Measurements from ENCODE around the gene SPEF2. TPM values are rescaled to one million over a fixed set of nuclear protein-coding genes. Genes with fewer than 3 reads are reported as not detected.
"Not testable (repeated sequence)": the region's sequence is repeated elsewhere in the genome, so short reads cannot be mapped to it uniquely, and the experiment has no call there.

SPEF2 gene
- total RNA-seq, 2 experiments from 2014 or later: 14.1 to 14.6 TPM

DNA sequence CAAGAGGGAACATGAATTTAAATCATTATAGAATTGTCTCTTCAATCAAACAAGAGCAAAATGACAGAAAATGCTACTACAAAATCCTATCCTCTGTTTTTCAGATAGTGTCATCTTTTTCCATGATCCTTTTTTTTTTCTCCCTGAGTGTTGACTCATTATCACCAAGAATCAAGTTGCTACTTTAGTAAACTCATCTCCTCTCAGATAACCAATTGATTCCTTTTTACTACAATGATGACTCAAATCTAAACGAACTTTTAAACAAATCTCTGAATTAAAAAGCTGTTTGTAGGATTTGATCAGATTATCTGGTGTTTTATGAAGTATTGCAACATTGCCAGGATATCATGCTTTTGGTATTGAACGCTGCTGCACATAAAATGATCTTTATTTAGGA lies 215.1 kb downstream of the SPEF2 start:
- Mint-ChIP-seq H3K36me3 (ENCODE audit: low read depth) (peaks cover 9% of the 10 kb centered on the region), H3K27ac (peak overlapping the region; percentile 99), H3K27me3 (no peaks in the 10 kb centered on the region), H3K9me3 (ENCODE audit: low read depth) (no peaks in the 10 kb centered on the region), H3K4me1 (peaks cover 92% of the 10 kb centered on the region), H3K4me3 (peak overlapping the region; percentile 32)
- intact Hi-C loops (cut with DNase I, micrococcal nuclease): loop anchor here (1.0 to 5.0 kb wide), 7 partner anchors 11 to 95 kb away; no protein-coding TSS in a partner anchor
- DNase-seq (no peak), ATAC-seq (peak; percentile 22)
- ChIA-PET POLR2A (interaction anchor here (0.6 to 3.7 kb wide), 10 partner anchors 9 to 91 kb away, joined by 3 to 43 read pairs (median 5); partner anchors contain the start of gene IL7R), CTCF (interaction anchor here (0.7 to 4.2 kb wide), 12 partner anchors 10 to 182 kb away, joined by 3 to 24 read pairs (median 4); partner anchors contain the start of gene IL7R)

DNA sequence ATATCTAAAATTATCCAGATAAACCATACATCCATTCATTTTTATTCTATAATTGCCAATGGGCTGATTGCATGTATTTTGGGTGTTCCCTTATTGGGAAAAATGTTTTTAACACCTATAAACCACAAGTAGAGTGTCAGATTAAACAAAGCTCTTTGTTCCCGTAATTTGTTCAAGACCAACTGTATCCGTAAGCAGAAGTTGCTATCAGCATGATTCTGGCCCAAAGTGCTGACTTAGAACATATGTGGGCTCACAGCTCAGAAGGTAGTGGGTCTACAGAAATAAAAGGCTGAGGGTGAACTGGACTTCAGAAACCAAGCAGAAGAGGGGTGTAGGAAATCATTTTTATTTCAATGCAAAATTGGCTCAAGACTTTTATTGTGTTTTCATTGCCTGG lies 215.6 kb downstream of the SPEF2 start:
- Mint-ChIP-seq H3K36me3 (ENCODE audit: low read depth) (peaks cover 13% of the 10 kb centered on the region), H3K27ac (peak overlapping the region; percentile 99)
- no peak for DNase-seq

GRCh38 chr5:35835796-35836742 lies 218.4 kb downstream of the SPEF2 start:
- intact Hi-C loops (cut with DNase I, micrococcal nuclease): loop anchor here (1.0 to 5.0 kb wide), 11 partner anchors 8 to 219 kb away; partner anchors contain the start of gene SPEF2 (in 1 of the 2)
- ATAC-seq (peak; percentile 56), DNase-seq (peak; percentile 39)
- peak overlapping the region; percentile 61 for H3K4me3 Mint-ChIP-seq
- ChIA-PET CTCF (interaction anchor here (0.9 to 4.2 kb wide), 3 partner anchors 13 to 99 kb away, joined by 3 to 24 read pairs (median 4); no protein-coding TSS in a partner anchor), POLR2A (interaction anchor here (1.4 to 3.7 kb wide), 3 partner anchors 14 to 50 kb away, joined by 3 to 43 read pairs (median 5); no protein-coding TSS in a partner anchor)
- H3K4me1 Mint-ChIP-seq: peaks cover 95% of the 10 kb centered on the region
- H3K27ac Mint-ChIP-seq: peak overlapping the region; percentile 99
- H3K9me3 Mint-ChIP-seq (ENCODE audit: low read depth): peaks cover 2% of the 10 kb centered on the region
- no peaks in the 10 kb centered on the region for H3K27me3 Mint-ChIP-seq
- H3K36me3 Mint-ChIP-seq (ENCODE audit: low read depth): peaks cover 22% of the 10 kb centered on the region

More for the DNA sequence above, 215.6 kb downstream of the SPEF2 start:
- ChIA-PET CTCF (interaction anchor here (0.7 to 4.2 kb wide), 13 partner anchors 11 to 182 kb away, joined by 3 to 24 read pairs (median 4); partner anchors contain the start of gene IL7R), POLR2A (interaction anchor here (0.6 to 3.7 kb wide), 10 partner anchors 10 to 90 kb away, joined by 3 to 43 read pairs (median 5); partner anchors contain the start of gene IL7R)
- Mint-ChIP-seq H3K27me3 (no peaks in the 10 kb centered on the region), H3K9me3 (ENCODE audit: low read depth) (no peaks in the 10 kb centered on the region), H3K4me3 (peak overlapping the region; percentile 32), H3K4me1 (peaks cover 92% of the 10 kb centered on the region)
- intact Hi-C loops (cut with DNase I, micrococcal nuclease): loop anchor here (2.0 to 5.0 kb wide), 3 partner anchors 48 to 96 kb away; no protein-coding TSS in a partner anchor
- no peak for ATAC-seq

DNA sequence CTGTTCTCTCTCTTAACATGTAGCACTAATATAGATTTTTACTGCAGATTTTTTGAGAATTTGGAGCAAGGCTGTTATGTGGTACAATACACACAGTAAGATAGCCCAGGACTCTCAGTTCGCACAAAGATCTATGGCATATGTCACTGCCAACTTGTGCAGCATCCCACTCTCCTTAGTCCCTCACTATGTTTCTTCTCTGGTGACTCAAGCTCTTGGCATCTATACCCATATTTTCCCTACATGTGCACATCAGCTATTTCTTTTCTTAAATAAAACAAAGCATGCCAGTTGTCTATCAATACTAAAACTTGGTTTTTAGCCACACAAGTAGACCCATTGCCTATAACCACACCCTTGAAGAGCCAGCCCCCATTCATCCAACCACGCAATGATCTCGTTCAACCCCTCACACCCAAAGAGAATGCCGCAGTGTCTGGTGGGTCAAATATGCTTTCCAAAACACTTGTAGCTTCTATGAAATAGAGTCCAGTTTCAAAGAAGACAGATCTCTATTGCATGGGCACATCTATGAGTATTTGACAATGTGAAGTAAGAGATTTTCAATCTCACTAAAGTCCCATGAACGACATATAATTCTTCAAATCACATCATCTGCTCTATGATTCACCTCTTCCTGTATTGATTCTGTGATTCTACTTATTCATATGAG lies 220.8 kb downstream of the SPEF2 start:
- POLR2A ChIA-PET: interaction anchor here (0.6 to 1.5 kb wide), 6 partner anchors 14 to 48 kb away, joined by 3 to 9 read pairs (median 3); partner anchors contain the start of gene IL7R
- Mint-ChIP-seq H3K4me1 (peaks cover 78% of the 10 kb centered on the region), H3K27me3 (no peaks in the 10 kb centered on the region), H3K36me3 (ENCODE audit: low read depth) (peaks cover 31% of the 10 kb centered on the region), H3K9me3 (ENCODE audit: low read depth) (peaks cover 8% of the 10 kb centered on the region), H3K27ac (peak overlapping the region; percentile 99), H3K4me3 (peak overlapping the region; percentile 61)
- intact Hi-C loops (cut with DNase I, micrococcal nuclease): loop anchor here (5.0 kb wide), 3 partner anchors 101 to 221 kb away; partner anchors contain the start of gene SPEF2 (in 1 of the 2)
- ATAC-seq: peak; percentile 65
- peak; percentile 69 for DNase-seq
- CTCF ChIA-PET: interaction anchor here (0.7 to 1.3 kb wide), 7 partner anchors 11 to 36 kb away, joined by 3 to 4 read pairs (median 3); partner anchors contain the start of gene IL7R

DNA sequence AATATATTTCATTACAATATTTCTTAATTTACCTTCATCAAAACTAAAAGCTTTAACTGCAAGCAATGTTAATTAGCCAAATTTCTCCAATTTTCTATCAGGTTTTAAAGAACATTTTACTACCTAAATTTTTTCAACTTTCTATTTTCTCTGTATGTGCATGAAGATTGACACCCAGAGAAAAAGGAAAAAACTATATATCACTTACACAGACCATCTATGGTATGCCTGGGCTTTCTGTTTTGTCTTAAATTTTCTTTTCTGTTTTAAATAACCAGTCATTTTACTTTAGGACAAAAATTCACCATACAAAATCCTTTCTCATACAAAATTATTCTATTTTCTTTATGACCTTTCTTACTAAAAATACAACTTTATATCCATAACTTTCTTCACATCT lies 225.2 kb downstream of the SPEF2 start:
- intact Hi-C loops (cut with DNase I, micrococcal nuclease): no loop called here
- Mint-ChIP-seq H3K9me3 (ENCODE audit: low read depth) (peaks cover 34% of the 10 kb centered on the region), H3K4me1 (peaks cover 43% of the 10 kb centered on the region), H3K4me3 (no peak overlapping the region), H3K36me3 (ENCODE audit: low read depth) (peaks cover 64% of the 10 kb centered on the region), H3K27me3 (no peaks in the 10 kb centered on the region), H3K27ac (no peak overlapping the region)
- ChIA-PET POLR2A (no interaction called here), CTCF (no interaction called here)
- no peak for DNase-seq
- ATAC-seq: no peak

DNA sequence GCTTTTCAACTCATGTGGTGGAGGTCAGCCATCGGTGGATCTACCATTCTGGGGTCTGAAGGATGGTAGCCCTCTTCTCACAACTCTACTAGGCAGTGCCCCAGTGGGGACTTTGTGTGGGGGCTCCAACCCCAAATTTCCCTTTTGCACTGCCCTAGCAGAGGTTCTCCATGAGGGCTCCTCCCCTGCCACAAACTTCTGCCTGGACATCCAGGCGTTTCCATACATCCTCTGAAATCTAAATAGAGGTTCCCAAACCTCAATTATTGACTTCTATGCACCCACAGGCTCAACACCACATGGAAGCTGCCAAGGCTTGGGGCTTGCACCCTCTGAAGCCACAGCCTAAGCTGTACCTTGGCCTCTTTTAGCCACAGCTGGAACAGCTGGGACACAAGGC lies 227.8 kb downstream of the SPEF2 start:
- peak; percentile 57 for DNase-seq
- CTCF ChIA-PET; intact Hi-C loops (cut with DNase I, micrococcal nuclease); H3K4me3 Mint-ChIP-seq; ATAC-seq; H3K27ac Mint-ChIP-seq; H3K27me3 Mint-ChIP-seq; POLR2A ChIA-PET: not testable (repeated sequence)
- peaks cover 61% of the 10 kb centered on the region for H3K36me3 Mint-ChIP-seq (ENCODE audit: low read depth)
- H3K4me1 Mint-ChIP-seq: peaks cover 35% of the 10 kb centered on the region
- peaks cover 36% of the 10 kb centered on the region for H3K9me3 Mint-ChIP-seq (ENCODE audit: low read depth)

- intact Hi-C loops (cut with DNase I, micrococcal nuclease): no loop called here
- Mint-ChIP-seq H3K27ac (no peak overlapping the region), H3K9me3 (ENCODE audit: low read depth) (peaks cover 34% of the 10 kb centered on the region), H3K36me3 (ENCODE audit: low read depth) (peaks cover 58% of the 10 kb centered on the region), H3K4me1 (peaks cover 45% of the 10 kb centered on the region), H3K27me3 (no peaks in the 10 kb centered on the region), H3K4me3 (no peak overlapping the region)
- DNase-seq (no peak), ATAC-seq (no peak)
- POLR2A ChIA-PET: no interaction called here
- CTCF ChIA-PET: no interaction called here
Measured at GRCh38 chr5:35847491-35847890, 229.8 kb downstream of the SPEF2 start.

DNA sequence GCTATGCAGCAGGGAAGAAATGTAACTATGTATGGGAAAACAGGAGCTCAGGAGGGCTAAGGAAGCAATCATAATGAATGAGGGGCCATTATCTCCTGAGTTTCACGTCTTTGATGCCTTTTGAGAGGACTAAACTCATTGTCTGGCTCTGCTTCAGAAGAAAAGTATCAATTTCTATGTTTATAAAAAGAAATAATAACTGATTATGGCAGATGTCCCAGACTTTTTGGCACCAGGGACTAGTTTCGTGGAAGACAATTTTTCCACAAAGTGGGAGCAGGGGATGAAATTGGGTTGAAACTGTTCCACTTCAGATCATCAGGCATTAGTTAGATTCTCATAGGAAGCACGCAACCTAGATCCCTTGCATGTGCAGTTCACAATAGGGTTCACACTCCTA lies 230.3 kb downstream of the SPEF2 start:
- Mint-ChIP-seq H3K36me3 (ENCODE audit: low read depth) (peaks cover 59% of the 10 kb centered on the region), H3K27ac (no peak overlapping the region), H3K27me3 (no peaks in the 10 kb centered on the region), H3K4me3 (no peak overlapping the region), H3K4me1 (peaks cover 45% of the 10 kb centered on the region), H3K9me3 (ENCODE audit: low read depth) (peaks cover 34% of the 10 kb centered on the region)
- intact Hi-C loops (cut with DNase I, micrococcal nuclease): no loop called here
- ChIA-PET CTCF (no interaction called here), POLR2A (no interaction called here)
- DNase-seq: no peak
- no peak for ATAC-seq

GRCh38 chr5:35849860-35850259 lies 232.2 kb downstream of the SPEF2 start:
- Mint-ChIP-seq H3K9me3 (ENCODE audit: low read depth) (peaks cover 24% of the 10 kb centered on the region), H3K27me3 (no peaks in the 10 kb centered on the region), H3K4me1 (peaks cover 50% of the 10 kb centered on the region), H3K36me3 (ENCODE audit: low read depth) (peaks cover 63% of the 10 kb centered on the region), H3K4me3 (no peak overlapping the region), H3K27ac (peak overlapping the region; percentile 15)
- ChIA-PET POLR2A (interaction anchor here (0.7 kb wide), 1 partner anchor 71 kb away, joined by 3 read pairs; no protein-coding TSS in a partner anchor), CTCF (interaction anchor here (0.6 to 1.2 kb wide), 6 partner anchors 9 to 180 kb away, joined by 3 to 4 read pairs (median 4); no protein-coding TSS in a partner anchor)
- ATAC-seq (no peak), DNase-seq (no peak)
- intact Hi-C loops (cut with DNase I, micrococcal nuclease): loop anchor here in 1 of 2 experiments (5.0 kb wide), 1 partner anchor 198 kb away; no protein-coding TSS in a partner anchor

DNA sequence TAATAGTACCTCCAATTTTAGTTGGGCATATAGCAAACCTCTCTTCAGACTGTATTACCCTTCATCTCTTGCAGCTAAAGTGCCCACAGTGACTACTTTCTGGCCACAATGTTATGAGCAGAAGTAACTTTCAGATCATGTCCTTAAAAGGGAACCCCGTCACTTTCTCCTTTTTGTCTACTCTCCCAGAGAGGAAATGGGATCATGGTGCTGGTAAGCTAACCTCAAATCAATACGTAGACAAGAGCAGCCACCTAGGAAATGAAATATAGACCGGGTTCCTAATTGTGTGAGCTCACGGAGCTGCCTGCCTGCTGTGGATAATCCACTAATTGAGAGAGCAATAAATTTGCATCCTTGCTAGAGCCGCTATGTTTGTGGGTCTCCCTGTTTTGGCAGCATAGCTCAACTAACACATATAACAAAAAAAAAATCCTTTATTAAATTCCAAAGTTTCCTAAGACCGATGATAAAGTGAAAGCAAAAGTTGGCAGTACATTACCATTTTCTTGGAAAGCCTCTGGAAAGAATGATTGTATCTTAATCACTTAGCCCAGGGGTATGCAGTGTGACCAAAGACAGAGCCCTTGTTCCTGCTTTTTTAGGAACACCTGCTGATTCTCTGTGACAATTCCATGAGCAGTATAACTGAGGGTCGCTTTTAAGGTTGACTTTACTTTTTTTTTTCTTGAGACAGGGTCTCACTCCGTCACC lies 233.5 kb downstream of the SPEF2 start:
- H3K9me3 Mint-ChIP-seq (ENCODE audit: low read depth): peaks cover 19% of the 10 kb centered on the region
- ATAC-seq: no peak
- ChIA-PET POLR2A (interaction anchor here (0.7 to 4.3 kb wide), 4 partner anchors 13 to 65 kb away, joined by 3 to 43 read pairs (median 4); no protein-coding TSS in a partner anchor), CTCF (interaction anchor here (0.7 to 5.3 kb wide), 13 partner anchors 11 to 182 kb away, joined by 3 to 24 read pairs (median 3); no protein-coding TSS in a partner anchor)
- intact Hi-C loops (cut with DNase I, micrococcal nuclease): loop anchor here in 1 of 2 experiments (5.0 kb wide), 1 partner anchor 199 kb away; no protein-coding TSS in a partner anchor
- no peak for DNase-seq
- H3K27me3 Mint-ChIP-seq: no peaks in the 10 kb centered on the region
- peak overlapping the region; percentile 99 for H3K27ac Mint-ChIP-seq
- peaks cover 63% of the 10 kb centered on the region for H3K36me3 Mint-ChIP-seq (ENCODE audit: low read depth)
- peak overlapping the region; percentile 89 for H3K4me3 Mint-ChIP-seq
- peaks cover 61% of the 10 kb centered on the region for H3K4me1 Mint-ChIP-seq

All from activated CD4-positive, alpha-beta T cell treated with anti-CD3 and anti-CD28 coated beads for 36 hours (primary cell).